Suprapubic skin (tissue), 4 donors: ENCODE results near the gene NEIL1.

Experiments used
- CTCF ChIP-seq, 2 donors: fragments of 200-600 bp in 1 of 2; fragments of 450-650 bp in 1 of 2; sonication (generic) in 1 of 2; IDR thresholded peaks; one replicate each; pipeline ENCODE4 v1.5.1; 2016 to 2019; ENCODE audit warnings: antibody characterized with exemption in 2 of 2, mild to moderate bottlenecking in 1 of 2, moderate library complexity in 1 of 2
- POLR2A ChIP-seq, 2 donors: fragments of 450-650 bp; IDR thresholded peaks; one replicate each; pipeline ENCODE4 v1.6.1; 2017; ENCODE audit warnings: antibody characterized with exemption in 2 of 2, mild to moderate bottlenecking in 2 of 2, moderate library complexity in 2 of 2
- POLR2AphosphoS5 ChIP-seq, 3 donors: sonication (generic); formaldehyde crosslinking; IDR thresholded peaks; one replicate each; pipeline ENCODE4 v1.6.1; 2017; ENCODE audit warnings: antibody characterized with exemption in 3 of 3

- no peak for TF ChIP-seq CTCF (IDR thresholded peaks at IDR 0.05)
- TF ChIP-seq POLR2A (IDR thresholded peaks at IDR 0.05) = no peak
- no peak for TF ChIP-seq POLR2AphosphoS5 (IDR thresholded peaks at IDR 0.05)
Measured at GRCh38 chr15:75368689-75369239, 21.9 kb downstream of the NEIL1 start.
